IPS DF 4.7 (cell line): ENCODE data around the gene PTGDS.

ENCODE experiments used
- DNase-seq: peaks from one replicate; pipeline ENCODE4 v3.0.0-alpha.2; 2013; ENCODE audit warnings: low spot score; ENCODE audit errors: extremely low read depth

The PTGDS gene

DNA sequence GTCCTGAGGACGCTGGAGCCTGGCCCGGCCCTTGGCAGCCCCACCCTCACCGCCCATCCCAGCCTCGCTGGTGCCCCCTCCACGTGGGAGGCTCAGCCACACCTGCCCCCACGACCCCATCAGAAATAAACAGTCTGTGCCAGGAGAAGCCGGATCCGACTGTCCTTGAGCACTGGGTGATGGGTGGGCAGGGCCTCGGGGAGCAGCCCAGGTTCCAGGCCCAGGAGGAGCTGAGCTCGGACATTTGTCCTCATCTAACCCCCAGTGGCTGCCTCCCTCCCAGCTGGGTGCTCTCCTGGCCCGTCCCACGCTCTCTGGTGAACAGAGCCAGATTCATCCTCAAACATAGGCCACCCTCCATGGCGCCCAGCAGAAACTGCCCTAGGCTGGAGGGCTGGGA is 4.6 kb upstream of the PTGDS start:
- DNase-seq, result no peak

- DNase-seq, result no peak
Measured at GRCh38 chr9:136973618-136974617, 3.4 kb upstream of the PTGDS start.

DNA sequence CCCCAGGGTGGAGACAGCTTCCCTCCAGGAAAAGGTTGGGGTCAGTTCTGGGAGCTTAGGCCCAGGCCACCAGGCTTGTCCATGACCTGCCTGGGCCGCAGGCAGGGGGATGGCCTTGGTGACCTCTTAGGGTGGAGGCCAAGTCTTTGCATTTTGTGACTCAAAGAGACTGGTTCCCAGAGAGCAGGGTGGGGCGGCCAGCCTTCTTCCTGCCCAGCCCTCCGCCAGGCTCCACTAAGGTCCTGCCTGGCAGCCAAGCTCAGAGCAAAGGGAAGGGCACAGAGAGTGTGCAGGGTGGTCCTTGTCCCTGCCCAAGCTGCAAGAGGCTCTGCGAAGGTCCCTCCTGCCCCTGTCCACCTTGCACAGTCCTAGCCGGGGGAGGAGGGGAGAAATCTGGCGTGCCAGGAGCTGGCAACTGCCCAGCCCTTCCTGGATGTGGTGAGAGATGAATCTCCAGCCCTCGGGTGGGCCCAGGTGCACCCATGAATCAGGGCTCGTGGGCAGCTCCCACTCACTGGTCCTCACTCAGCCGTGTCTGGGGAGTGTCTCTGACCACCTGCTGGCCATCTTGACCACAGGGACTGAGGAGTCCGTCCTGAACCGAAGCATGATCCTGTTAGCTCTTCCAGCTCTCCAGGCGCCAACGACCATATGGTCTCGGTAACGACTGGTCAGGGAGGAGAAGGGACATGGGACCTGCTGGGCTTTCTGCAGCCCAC is 2.3 kb upstream of the PTGDS start:
- no peak for DNase-seq

- DNase-seq, result no peak
Measured at GRCh38 chr9:136975644-136976043, 1.7 kb upstream of the PTGDS start.

DNA sequence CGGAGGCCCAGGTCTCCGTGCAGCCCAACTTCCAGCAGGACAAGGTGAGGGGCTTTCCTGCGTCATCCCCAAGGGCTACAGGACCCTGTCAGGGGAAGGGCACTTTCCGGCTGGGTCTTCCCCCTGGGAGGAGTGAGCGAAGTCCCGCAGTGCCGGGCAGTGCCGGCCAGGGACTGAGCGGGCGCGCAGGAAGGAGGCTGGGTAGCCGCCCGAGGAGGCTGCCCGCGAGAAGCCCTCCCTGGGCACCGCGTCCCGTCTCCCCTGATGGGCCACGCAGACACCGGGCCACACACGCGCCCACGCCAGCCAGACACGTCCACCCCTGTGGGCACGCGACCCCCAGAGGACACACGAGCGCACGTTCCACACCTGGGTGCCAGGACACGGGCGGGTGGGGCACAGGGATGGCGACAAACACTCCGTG is 357 bp downstream of the PTGDS start:
- no peak for DNase-seq

DNA sequence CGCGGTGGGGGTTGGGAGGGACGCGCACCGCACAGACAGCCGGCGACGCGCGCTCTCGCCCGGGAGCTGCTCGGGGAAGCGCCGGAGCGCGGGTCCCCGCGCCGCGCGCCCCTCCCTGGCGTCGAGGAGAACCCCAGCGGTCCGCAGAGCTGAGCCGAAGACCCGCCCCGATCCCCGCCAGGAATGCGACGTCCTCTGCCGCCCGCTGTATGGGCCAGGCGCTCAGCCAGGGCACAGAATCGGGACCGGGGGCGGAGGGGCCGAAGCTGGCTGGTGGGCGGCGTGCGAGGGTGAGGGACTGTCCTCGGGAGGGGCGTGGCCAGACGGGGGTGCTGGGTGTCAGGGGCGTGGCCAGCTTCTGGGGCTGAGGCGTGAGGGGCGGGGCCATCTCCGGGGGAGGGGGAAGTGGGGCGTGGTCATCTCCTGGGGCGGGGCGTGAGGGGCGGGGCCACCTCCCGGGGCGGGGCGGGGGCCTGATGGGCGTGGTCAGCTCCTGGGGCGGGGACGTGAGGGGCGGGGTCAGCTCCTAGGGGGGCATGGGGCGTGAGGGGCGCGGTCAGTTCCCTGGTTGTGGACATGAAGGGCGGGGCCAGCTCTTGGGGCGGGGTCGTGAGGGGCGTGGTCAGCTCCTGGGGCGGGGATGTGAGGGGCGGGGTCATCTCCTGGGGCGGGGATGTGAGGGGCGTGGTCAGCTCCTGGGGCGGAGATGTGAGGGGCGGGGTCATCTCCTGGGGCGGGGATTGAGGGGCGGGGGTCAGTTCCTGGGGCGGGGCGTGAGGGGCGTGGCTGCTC is 965 bp downstream of the PTGDS start:
- DNase-seq, result no peak

DNA sequence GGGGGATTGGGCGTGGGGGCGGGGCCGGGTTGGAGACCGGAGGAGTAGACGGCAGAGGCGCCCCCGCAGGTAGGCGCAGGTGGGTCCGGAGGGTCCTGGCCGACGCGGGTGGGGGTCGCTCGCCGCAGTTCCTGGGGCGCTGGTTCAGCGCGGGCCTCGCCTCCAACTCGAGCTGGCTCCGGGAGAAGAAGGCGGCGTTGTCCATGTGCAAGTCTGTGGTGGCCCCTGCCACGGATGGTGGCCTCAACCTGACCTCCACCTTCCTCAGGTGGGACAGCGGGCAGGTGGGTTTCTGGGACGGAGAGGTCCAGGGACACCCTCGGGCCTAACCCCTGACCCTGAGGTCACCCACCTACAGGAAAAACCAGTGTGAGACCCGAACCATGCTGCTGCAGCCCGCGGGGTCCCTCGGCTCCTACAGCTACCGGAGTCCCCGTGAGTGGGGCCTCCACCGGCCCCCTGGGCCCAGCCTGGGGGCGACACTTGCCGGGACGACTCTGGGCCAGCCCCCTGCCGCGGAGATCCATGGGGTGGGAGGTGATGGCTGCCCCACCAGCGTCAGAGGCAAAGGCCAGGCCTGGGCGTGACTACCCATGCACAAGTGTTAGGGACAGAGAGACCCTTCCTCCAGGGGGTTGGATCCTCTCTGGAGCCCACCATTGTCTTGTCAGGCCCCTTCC is 1.7 kb downstream of the PTGDS start:
- DNase-seq, result no peak

GRCh38 chr9:136979769-136980587 is 2.7 kb downstream of the PTGDS start:
- no peak for DNase-seq

DNA sequence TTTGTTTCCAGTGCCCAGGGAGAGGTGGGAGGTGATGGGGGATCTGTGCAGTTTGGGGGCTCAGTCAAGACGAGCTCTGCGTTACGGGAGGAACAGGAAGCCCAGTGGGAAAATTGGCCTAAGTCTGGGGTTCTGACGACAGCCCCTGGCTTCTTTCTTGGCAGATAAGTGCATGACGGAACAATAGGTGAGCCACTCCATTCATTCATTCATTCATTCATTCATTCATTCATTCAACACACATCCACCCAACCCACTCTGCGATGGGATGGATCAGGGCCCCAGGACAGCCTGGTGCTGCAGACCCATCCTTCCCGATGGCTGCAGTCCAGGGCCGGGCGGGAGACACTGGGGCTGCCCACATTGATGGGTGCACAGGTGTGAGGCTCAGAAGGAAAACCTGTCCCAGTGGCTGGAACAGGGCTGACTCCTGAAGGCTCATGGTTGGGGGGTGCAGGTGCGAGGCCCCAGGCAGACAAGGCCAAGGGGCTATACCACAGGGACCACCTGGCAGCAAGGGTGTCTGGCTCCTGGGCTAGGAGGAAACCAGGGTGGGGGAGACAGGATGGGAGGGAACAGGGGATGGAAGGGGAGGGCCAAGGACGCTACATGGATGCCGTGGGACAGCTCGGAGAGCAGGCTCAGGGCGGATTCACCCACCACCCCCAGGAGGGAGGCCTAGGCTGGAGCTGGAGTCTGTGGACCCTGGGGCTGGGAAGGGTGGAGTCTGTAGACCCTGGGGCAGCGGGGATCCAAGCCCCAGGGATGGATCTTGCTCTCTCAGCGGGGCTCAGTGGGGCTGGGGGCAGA is 3.6 kb downstream of the PTGDS start:
- DNase-seq, result no peak

- no peak for DNase-seq
Measured at GRCh38 chr9:136981588-136982231, 4.4 kb downstream of the PTGDS start.

DNA sequence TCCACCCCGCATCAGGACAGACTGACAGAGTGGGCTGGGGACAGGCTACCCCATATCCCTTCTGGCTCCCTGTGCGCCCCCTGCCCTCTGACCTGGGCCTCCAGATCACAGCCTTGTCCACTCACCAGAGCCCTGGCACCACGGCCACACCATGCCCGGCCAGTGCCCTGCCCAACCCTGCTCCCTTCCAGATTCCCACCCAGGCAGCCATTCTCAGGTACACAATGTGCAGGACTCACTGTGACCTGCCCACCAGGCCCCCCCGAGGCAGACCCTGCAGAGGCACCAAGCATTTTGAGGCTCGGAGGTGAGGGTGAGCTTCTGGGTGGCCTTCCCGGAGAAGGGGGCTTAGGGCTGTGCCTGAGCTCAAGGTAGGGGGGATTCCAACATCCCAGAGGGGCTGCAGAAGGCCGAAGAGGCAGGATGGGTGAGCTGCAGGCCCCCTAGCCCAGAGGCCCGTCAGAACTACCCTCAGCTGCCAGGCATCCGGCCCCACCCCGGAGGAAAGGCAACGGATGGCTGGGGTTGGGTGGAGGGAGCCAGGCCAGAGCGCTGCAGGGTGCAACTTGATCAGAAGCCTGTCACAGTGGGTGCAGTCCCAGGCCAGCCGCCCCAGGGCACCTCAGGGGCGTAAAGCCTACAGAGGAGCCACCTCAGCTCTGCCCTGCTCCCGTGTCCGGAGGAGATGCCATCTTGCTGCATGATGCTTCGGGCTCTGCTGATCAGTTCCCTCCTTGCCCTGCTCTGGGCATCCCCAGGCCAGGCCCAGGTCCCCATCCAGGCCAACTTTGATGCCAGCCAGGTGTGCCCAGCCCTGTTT is 5.1 kb downstream of the PTGDS start, which contains the start of gene LCNL1:
Gene LCNL1 (plus strand): TSS at position 762 of the 820 bp plus-strand sequence. CDS start 594 bp downstream, outside the sequence.
- no peak for DNase-seq

GRCh38 chr9:136983167-136983566 is 5.9 kb downstream of the PTGDS start:
- no peak for DNase-seq

DNA sequence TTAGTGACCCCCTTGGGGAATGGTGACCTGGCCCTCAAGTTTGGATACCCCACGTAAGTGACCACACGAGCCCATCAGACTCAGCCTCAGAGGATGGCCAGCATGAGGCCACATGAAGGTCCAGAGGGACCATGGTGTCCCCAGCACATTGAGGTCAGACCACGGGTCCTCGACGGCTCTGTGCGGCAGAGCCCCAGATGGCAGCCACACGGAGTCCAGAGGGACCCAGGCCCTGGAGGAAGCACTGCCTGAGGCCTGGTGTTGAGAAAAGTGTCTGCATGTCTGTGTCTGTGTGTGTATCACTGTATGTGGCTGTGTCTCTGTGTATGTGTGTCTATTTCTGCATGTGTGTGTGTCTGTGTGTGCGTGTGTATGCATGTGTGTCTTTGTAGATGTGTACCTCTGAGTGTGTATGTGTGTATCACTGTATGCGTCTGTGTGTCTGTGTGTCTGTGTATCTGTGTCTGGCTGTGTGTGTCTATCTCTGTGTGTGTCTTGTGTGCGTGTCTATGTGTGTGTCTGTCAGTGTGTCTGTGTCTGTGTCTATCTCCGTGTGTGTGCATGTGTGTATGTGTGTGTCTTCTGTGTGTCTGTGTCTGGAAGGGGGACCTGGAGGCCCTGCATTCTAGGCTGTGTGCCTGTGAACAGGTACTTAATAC is 6.5 kb downstream of the PTGDS start:
- DNase-seq, result no peak

GRCh38 chr9:136984464-136985026 is 7.2 kb downstream of the PTGDS start:
- no peak for DNase-seq

DNA sequence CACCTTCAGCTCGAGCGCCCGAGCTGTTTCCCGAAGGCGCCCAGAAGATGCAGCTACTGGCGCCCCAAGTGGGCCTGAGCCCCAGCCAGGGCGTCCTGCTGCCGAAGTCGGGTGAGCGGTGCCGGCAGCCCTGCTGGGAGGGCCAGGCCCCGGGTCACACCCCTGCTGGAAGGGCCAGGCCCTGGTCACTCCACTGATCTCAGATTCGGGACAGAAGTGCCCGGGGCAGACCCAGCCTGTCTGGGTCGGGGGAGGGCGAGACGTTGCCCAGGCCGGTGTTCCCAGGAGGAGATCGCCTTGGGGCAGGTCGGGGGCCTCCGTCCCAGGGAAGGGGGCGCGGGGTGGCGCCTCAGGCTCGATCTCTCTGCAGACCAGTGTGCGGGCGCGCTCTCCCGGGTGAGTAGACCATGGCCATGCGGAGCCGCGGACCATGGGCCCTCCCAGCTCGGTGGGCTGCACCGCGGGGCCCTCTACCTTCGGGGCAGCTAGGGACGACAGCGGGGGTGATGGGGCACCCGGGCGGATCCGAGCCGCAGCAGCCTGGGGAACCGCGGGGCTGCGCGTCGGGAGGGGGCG is 7.8 kb downstream of the PTGDS start:
- DNase-seq, result no peak

- no peak for DNase-seq
Measured at GRCh38 chr9:136985853-136986252, 8.5 kb downstream of the PTGDS start.

- no peak for DNase-seq
Measured at GRCh38 chr9:136988872-136989271, 11.6 kb downstream of the PTGDS start.
